DMS 273 (cell line): ENCODE measurements around the gene FMN1.

ENCODE experiments used
- DNase-seq: peaks from one replicate; lab custom pipeline; 2025; ENCODE audit not compliant: unreplicated experiment; lab: John Stamatoyannopoulos, UW

Gene FMN1

GRCh38 chr15:33068511-33068990 is 126.0 kb downstream of the FMN1 start:
- peak; percentile 53 for DNase-seq

GRCh38 chr15:33068007-33068481 is 126.5 kb downstream of the FMN1 start:
- no peak for DNase-seq

- DNase-seq = no peak
These were observed 127.1 kb downstream of the FMN1 start for GRCh38 chr15:33067456-33067855.

GRCh38 chr15:33066584-33066983 is 127.9 kb downstream of the FMN1 start:
- no peak for DNase-seq

- DNase-seq = no peak
These were observed 129.6 kb downstream of the FMN1 start for GRCh38 chr15:33064878-33065277.

- DNase-seq = no peak
These were observed 135.3 kb downstream of the FMN1 start for GRCh38 chr15:33059184-33059583.

- no peak for DNase-seq
These were observed 136.7 kb downstream of the FMN1 start for GRCh38 chr15:33057845-33058244.

- no peak for DNase-seq
These were observed 138.6 kb downstream of the FMN1 start for GRCh38 chr15:33055962-33056361.

GRCh38 chr15:33051528-33051927 is 143.0 kb downstream of the FMN1 start:
- DNase-seq = no peak

- peak; percentile 36 for DNase-seq
These were observed 146.3 kb downstream of the FMN1 start for GRCh38 chr15:33048255-33048654.

GRCh38 chr15:33047077-33047476 is 147.4 kb downstream of the FMN1 start:
- DNase-seq = no peak

- no peak for DNase-seq
These were observed 148.2 kb downstream of the FMN1 start for GRCh38 chr15:33046329-33046728.

GRCh38 chr15:33045066-33045810 is 149.3 kb downstream of the FMN1 start:
- peak; percentile 76 for DNase-seq

- DNase-seq = no peak
These were observed 149.9 kb downstream of the FMN1 start for GRCh38 chr15:33044598-33044997.

- no peak for DNase-seq
These were observed 150.9 kb downstream of the FMN1 start for GRCh38 chr15:33043636-33044035.

- no peak for DNase-seq
These were observed 154.0 kb downstream of the FMN1 start for GRCh38 chr15:33040496-33040895.

- DNase-seq = no peak
These were observed 159.9 kb downstream of the FMN1 start for GRCh38 chr15:33034588-33034987.

GRCh38 chr15:33032053-33032452 is 162.5 kb downstream of the FMN1 start:
- no peak for DNase-seq

GRCh38 chr15:33031324-33031821 is 163.1 kb downstream of the FMN1 start:
- DNase-seq = peak; percentile 68

- DNase-seq = no peak
These were observed 164.2 kb downstream of the FMN1 start for GRCh38 chr15:33030315-33030714.

GRCh38 chr15:33029109-33029652 is 165.3 kb downstream of the FMN1 start:
- no peak for DNase-seq

GRCh38 chr15:33028495-33028894 is 166.0 kb downstream of the FMN1 start:
- peak; percentile 4 for DNase-seq
